IPS-NIHi11 (cell line): Measurements from ENCODE around the gene ZNF518B.
"Not testable (repeated sequence)": the region's sequence is repeated elsewhere in the genome, so short reads cannot be mapped to it uniquely, and the experiment has no call there.

Source experiments
- DNase-seq: peaks from one replicate; pipeline ENCODE4 v3.0.0; 2012; ENCODE audit warnings: mixed read lengths, low spot score

ZNF518B gene

GRCh38 chr4:10458177-10458576, 951 bp upstream of the ZNF518B start:
- no peak for DNase-seq

- peak; percentile 53 for DNase-seq
These were observed 501 bp downstream of the ZNF518B start for GRCh38 chr4:10456595-10457254.

- no peak for DNase-seq
These were observed 999 bp downstream of the ZNF518B start for GRCh38 chr4:10456260-10456594.

GRCh38 chr4:10455133-10455532, 2.1 kb downstream of the ZNF518B start:
- no peak for DNase-seq

GRCh38 chr4:10454726-10455125, 2.5 kb downstream of the ZNF518B start:
- DNase-seq, result no peak

GRCh38 chr4:10454121-10454520, 3.1 kb downstream of the ZNF518B start:
- no peak for DNase-seq

- DNase-seq, result no peak
These were observed 8.2 kb downstream of the ZNF518B start for GRCh38 chr4:10448991-10449390.

- DNase-seq, result no peak
These were observed 14.2 kb downstream of the ZNF518B start for GRCh38 chr4:10442976-10443375.

- no peak for DNase-seq
These were observed 15.7 kb downstream of the ZNF518B start for GRCh38 chr4:10441512-10441911.

- no peak for DNase-seq
These were observed 18.3 kb downstream of the ZNF518B start for GRCh38 chr4:10438924-10439323.

GRCh38 chr4:10437735-10438134, 19.5 kb downstream of the ZNF518B start:
- no peak for DNase-seq

GRCh38 chr4:10427680-10428079, 29.5 kb downstream of the ZNF518B start:
- DNase-seq, result not testable (repeated sequence)

- DNase-seq, result no peak
These were observed 35.7 kb downstream of the ZNF518B start for GRCh38 chr4:10421344-10422055.

GRCh38 chr4:10417740-10418139, 39.5 kb downstream of the ZNF518B start:
- no peak for DNase-seq

- no peak for DNase-seq
These were observed 40.8 kb downstream of the ZNF518B start for GRCh38 chr4:10416441-10416840.

- DNase-seq, result no peak
These were observed 44.0 kb downstream of the ZNF518B start for GRCh38 chr4:10413177-10413576.

GRCh38 chr4:10405672-10406071, 51.6 kb downstream of the ZNF518B start:
- DNase-seq, result no peak

GRCh38 chr4:10403633-10404445, 53.4 kb downstream of the ZNF518B start:
- DNase-seq, result peak; percentile 43

GRCh38 chr4:10395971-10396580, 61.1 kb downstream of the ZNF518B start:
- DNase-seq, result no peak
